A549 (cell line): ENCODE results near the gene DCK. TPM values are rescaled to one million over a fixed set of nuclear protein-coding genes. Genes with fewer than 3 reads are reported as not detected.

ENCODE experiments used
- ATAC-seq, 2 experiments: fragments of 200-7000 bp in 1 of 2; fragments of >200 bp in 1 of 2; cut with Nextera tagmentation in 1 of 2; cut with Tn5 transposase in 1 of 2; 3 replicates each; pipeline versions ENCODE4 v1.8.0 to v1.9.1; 2018 to 2020; ENCODE audit warnings: mild to moderate bottlenecking in 1 of 2, moderate library complexity in 1 of 2
- CTCF ChIA-PET: fragments of 300-600 bp; sonication (Branson Sonifier 250); formaldehyde crosslinking; extraction: SDS; loops from one replicate; lab custom pipeline; 2021; ENCODE audit warnings: antibody characterized with exemption, inconsistent platforms; lab: Yijun Ruan, JAX
- POLR2A ChIA-PET: fragments of 350-600 bp; formaldehyde crosslinking; extraction: SDS; loops from one replicate; lab custom pipeline; 2021; ENCODE audit warnings: antibody characterized with exemption, inconsistent platforms; lab: Yijun Ruan, JAX
- DNase-seq, 2 experiments: peaks; one replicate each; pipeline versions ENCODE4 v3.0.0 to v3.0.0-alpha.2; 2011 to 2016; ENCODE audit warnings: low read depth in 1 of 2, low spot score in 1 of 2
- FAIRE-seq: peaks from 2 replicates; lab custom pipeline; 2011; peaks lifted over from hg19 to GRCh38; lab: Jason Lieb, UNC
- H3K27ac ChIP-seq, 2 experiments: fragments of >200 bp; sonication (Bioruptor Twin); formaldehyde crosslinking; 3 replicates each; pipeline ENCODE4 v1.5.1; 2016 to 2017
- H3K4me1 ChIP-seq: fragments of >200 bp; sonication (Bioruptor Twin); formaldehyde crosslinking; 3 replicates; pipeline ENCODE4 v1.6.1; 2016
- H3K4me2 ChIP-seq: fragments of >200 bp; sonication (Bioruptor Twin); formaldehyde crosslinking; 3 replicates; pipeline ENCODE4 v1.6.1; 2016
- H3K4me3 ChIP-seq: fragments of >200 bp; sonication (Bioruptor Twin); formaldehyde crosslinking; 3 replicates; pipeline ENCODE4 v1.5.1; 2016
- H3K9me3 ChIP-seq: fragments of >200 bp; sonication (Bioruptor Twin); formaldehyde crosslinking; 3 replicates; pipeline ENCODE4 v1.6.1; 2016
- BHLHE40 ChIP-seq: IDR thresholded peaks from 2 replicates; pipeline ENCODE4 v1.6.1; 2012; ENCODE audit warnings: low read depth, low read length, inconsistent platforms
- CBX2 ChIP-seq: fragments of 200-600 bp; sonication (generic); IDR thresholded peaks from 2 replicates; pipeline ENCODE4 v1.6.1; 2016; ENCODE audit warnings: low read depth, mild to moderate bottlenecking, borderline replicate concordance
- CHD2 ChIP-seq: fragments of 150-350 bp; IDR thresholded peaks from 2 replicates; pipeline ENCODE4 v1.6.1; 2014; ENCODE audit warnings: low read length; ENCODE audit not compliant: partially characterized antibody
- HOXB5 ChIP-seq: fragments of 250-450 bp; sonication (Bioruptor Pico); IDR thresholded peaks from 2 replicates; pipeline ENCODE4 v1.5.0; 2020; ENCODE audit warnings: mild to moderate bottlenecking, moderate library complexity
- MYC ChIP-seq: IDR thresholded peaks from 2 replicates; pipeline ENCODE4 v1.6.1; 2012; ENCODE audit warnings: mild to moderate bottlenecking, inconsistent platforms, low read length, improper control_type of control experiment, borderline replicate concordance
- PHF8 ChIP-seq: fragments of 200-600 bp; sonication (generic); IDR thresholded peaks from 2 replicates; pipeline ENCODE4 v1.6.1; 2016; ENCODE audit warnings: low read depth, mild to moderate bottlenecking, antibody characterized with exemption, moderate library complexity, borderline replicate concordance
- RFX5 ChIP-seq: fragments of 450-650 bp; IDR thresholded peaks from 2 replicates; pipeline ENCODE4 v1.7.1; 2014; ENCODE audit warnings: antibody characterized with exemption, mild to moderate bottlenecking, moderate library complexity
- SREBF2 ChIP-seq: fragments of 450-650 bp; IDR thresholded peaks from 2 replicates; pipeline ENCODE4 v1.6.1; 2014; ENCODE audit warnings: mild to moderate bottlenecking, moderate library complexity
- TP53 ChIP-seq: fragments of 250-450 bp; sonication (Bioruptor Pico); IDR thresholded peaks from 2 replicates; pipeline ENCODE4 v1.5.0; 2021; ENCODE audit warnings: mild to moderate bottlenecking, moderate library complexity
- ZC3H11A ChIP-seq: fragments of 450-650 bp; IDR thresholded peaks from 2 replicates; pipeline ENCODE4 v1.6.1; 2014; ENCODE audit warnings: antibody characterized with exemption, mild to moderate bottlenecking
- WGBS: methylation state at CpG from one replicate; pipeline ENCODE4 v1.1.6; 2017; ENCODE audit errors: missing lambda C conversion rate; 5-methylcytosine and 5-hydroxymethylcytosine counted together
- polyA plus RNA-seq, 4 experiments: library from polyadenylated mRNA; depleted of rRNA in 3 of 4; stranded (reverse); fragments of >200 nt; fragmentation: RNase III in 1 of 4; extraction: RNeasy Plus Mini Kit Qiagen cat#74134 plus additional on column Dnase treatment in 1 of 4; gene quantifications; 2 replicates in 3 of 4; 3 replicates in 1 of 4; pipeline ENCODE4 v1.2.3, GENCODE V29; 2011 to 2017
- TF ChIP-seq, protein P1 (sequence below): fragments of 250-450 bp; sonication (Bioruptor Pico); IDR thresholded peaks from 2 replicates; pipeline ENCODE4 v1.5.0; 2020; ENCODE audit warnings: low read depth, mild to moderate bottlenecking, moderate library complexity
- TF ChIP-seq, protein P2 (sequence below): fragments of >200 bp; sonication (Bioruptor Twin); formaldehyde crosslinking; IDR thresholded peaks from 2 replicates; pipeline ENCODE4 v1.6.1; 2016

DCK gene
- polyA plus RNA-seq, 2 of the 4 experiments (the other 2 are of a cell fraction): 20.0 to 20.6 TPM

DNA sequence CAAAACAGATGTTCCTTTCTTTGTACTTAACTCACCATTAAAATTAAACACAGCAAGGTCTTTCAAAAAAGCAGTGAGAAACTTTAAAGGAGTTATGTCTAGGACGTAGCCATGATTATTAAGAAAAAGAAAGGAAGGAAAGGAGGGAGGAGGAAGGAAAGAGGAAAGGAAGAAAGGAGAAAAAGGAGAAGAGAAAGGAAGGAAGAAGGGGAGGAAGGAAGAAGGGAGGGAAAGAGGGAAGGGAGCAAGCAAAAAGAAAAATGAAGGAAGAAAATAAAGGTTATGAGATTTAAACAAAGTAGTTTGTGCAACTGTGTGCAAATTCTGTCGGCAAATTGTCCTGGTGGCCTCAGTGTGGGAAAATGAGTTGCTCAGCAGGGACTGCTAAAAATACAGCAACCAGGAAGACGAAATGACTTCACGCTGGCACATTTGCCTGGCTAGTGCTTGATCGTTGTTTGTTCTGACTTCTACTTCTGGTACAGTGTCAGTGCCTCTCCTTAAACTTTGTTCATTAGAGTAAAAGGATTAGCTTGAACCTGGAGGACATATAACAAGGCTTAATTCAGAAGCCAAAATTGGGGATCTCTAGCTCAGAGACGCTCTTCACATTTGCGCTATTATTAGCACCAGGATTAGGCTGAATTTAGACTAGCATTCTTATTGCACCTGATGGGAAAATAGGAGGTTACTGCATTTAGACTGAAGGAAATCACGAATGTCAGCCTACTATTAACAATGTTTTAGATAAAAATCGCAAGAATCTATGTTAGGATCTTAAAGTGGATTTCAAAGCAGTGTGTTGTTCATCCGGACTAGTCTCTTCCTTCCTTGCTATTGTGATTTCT lies 81.2 kb downstream of the DCK start:
- H3K4me2 ChIP-seq: peak overlapping the region; percentile 61
- no peak for FAIRE-seq
- H3K9me3 ChIP-seq: no peaks in the 10 kb centered on the region
- ChIA-PET POLR2A (no interaction called here), CTCF (no interaction called here)
- no peak for DNase-seq
- H3K27ac ChIP-seq: 0 out of 6 replicates have a peak overlapping the region, but pooled peaks of 1 of the 2 experiments have one; percentile 39
- H3K4me1 ChIP-seq: no peaks in the 10 kb centered on the region
- ATAC-seq: peak in 1 of 2 experiments; percentile 38; a peak in 1 of 6 replicates
- TF ChIP-seq, protein P1, sequence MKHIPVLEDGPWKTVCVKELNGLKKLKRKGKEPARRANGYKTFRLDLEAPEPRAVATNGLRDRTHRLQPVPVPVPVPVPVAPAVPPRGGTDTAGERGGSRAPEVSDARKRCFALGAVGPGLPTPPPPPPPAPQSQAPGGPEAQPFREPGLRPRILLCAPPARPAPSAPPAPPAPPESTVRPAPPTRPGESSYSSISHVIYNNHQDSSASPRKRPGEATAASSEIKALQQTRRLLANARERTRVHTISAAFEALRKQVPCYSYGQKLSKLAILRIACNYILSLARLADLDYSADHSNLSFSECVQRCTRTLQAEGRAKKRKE (CRISPR knock-in tag): no peak
- TF ChIP-seq PHF8 (no peak), BHLHE40 (no peak), MYC (no peak), CHD2 (no peak), ZC3H11A (no peak), CBX2 (no peak), TP53 (CRISPR knock-in tag) (no peak), SREBF2 (no peak), RFX5 (no peak), HOXB5 (CRISPR knock-in tag) (no peak)
- TF ChIP-seq, protein P2, sequence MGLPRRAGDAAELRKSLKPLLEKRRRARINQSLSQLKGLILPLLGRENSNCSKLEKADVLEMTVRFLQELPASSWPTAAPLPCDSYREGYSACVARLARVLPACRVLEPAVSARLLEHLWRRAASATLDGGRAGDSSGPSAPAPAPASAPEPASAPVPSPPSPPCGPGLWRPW: no peak
- no peak overlapping the region for H3K4me3 ChIP-seq
- WGBS: 45% methylated on average over 10 of the region's 10 CpGs

Other genes with a start within 250 kb of the DCK start
- 81.4 and 112 TPM in 2 replicates for gene GRSF1, start 153.8 kb upstream of the DCK start, polyA plus RNA-seq (2011; rRNA removed)
- 89.4 to 95.2 TPM (median 94.3 TPM) in 3 replicates for gene GRSF1, start 153.8 kb upstream of the DCK start, polyA plus RNA-seq (2017; fragmentation: RNase III; extraction: RNeasy Plus Mini Kit Qiagen cat#74134 plus additional on column Dnase treatment)
- 9.3 and 9.5 TPM in 2 replicates for gene MOB1B, start 91.3 kb upstream of the DCK start, polyA plus RNA-seq (2011; rRNA removed)
- 6.3 to 6.7 TPM (median 6.6 TPM) in 3 replicates for gene MOB1B, start 91.3 kb upstream of the DCK start, polyA plus RNA-seq (2017; fragmentation: RNase III; extraction: RNeasy Plus Mini Kit Qiagen cat#74134 plus additional on column Dnase treatment)